OCI-LY7 (cell line): ENCODE data around the gene CYTH3. TPM values are rescaled to one million over a fixed set of nuclear protein-coding genes. Genes with fewer than 3 reads are reported as not detected.
A peak's percentile ranks its signal among the peaks of the same experiment; 100 is the strongest.

Experiments used
- BruUV-seq: library from RNA; stranded (reverse); fragments of 400-500 nt; replicated peaks from 2 replicates; lab custom pipeline; 2021; lab: Mats Ljungman, UMichigan
- CTCF ChIA-PET: fragments of 300-600 bp; sonication (Branson Sonifier 250); formaldehyde crosslinking; loops from one replicate; lab custom pipeline; 2022; ENCODE audit warnings: antibody characterized with exemption; ENCODE audit not compliant: unreplicated experiment; lab: Charles Lee
- POLR2A ChIA-PET: fragments of 300-600 bp; sonication (Branson Sonifier 250); formaldehyde crosslinking; loops from one replicate; lab custom pipeline; 2022; ENCODE audit warnings: antibody characterized with exemption; lab: Charles Lee
- DNase-seq: peaks from one replicate; pipeline ENCODE4 v3.0.0-alpha.2; 2015; ENCODE audit warnings: low spot score
- H2AFZ ChIP-seq: fragments of 200-600 bp; sonication (generic), shearing (Covaris generic); 2 replicates; pipeline ENCODE4 v1.6.1; 2014; ENCODE audit warnings: mild to moderate bottlenecking, antibody characterized with exemption, low read length, moderate library complexity
- H3K27ac ChIP-seq: fragments of 200-600 bp; sonication (generic); 2 replicates; pipeline ENCODE4 v1.5.1; 2014; ENCODE audit warnings: mixed run types, low read depth, mild to moderate bottlenecking, moderate library complexity, low read length, inconsistent platforms; ENCODE audit not compliant: poor library complexity, severe bottlenecking
- H3K36me3 ChIP-seq: fragments of 200-600 bp; sonication (generic); 2 replicates; pipeline ENCODE4 v1.6.1; 2014; ENCODE audit warnings: mild to moderate bottlenecking, antibody characterized with exemption, low read length, moderate library complexity, mixed read lengths; ENCODE audit not compliant: insufficient read depth
- H3K4me1 ChIP-seq: fragments of 200-600 bp; sonication (generic); 2 replicates; pipeline ENCODE4 v1.5.1; 2014; ENCODE audit warnings: mild to moderate bottlenecking, low read length; ENCODE audit not compliant: insufficient read depth, poor library complexity, severe bottlenecking
- H3K4me2 ChIP-seq: fragments of 200-600 bp; sonication (generic); 2 replicates; pipeline ENCODE4 v1.6.1; 2014; ENCODE audit warnings: mild to moderate bottlenecking, low read length
- H3K4me3 ChIP-seq: fragments of 200-600 bp; sonication (generic); 2 replicates; pipeline ENCODE4 v1.5.1; 2014; ENCODE audit warnings: mild to moderate bottlenecking, low read depth, low read length; ENCODE audit not compliant: poor library complexity, severe bottlenecking
- H3K79me2 ChIP-seq: fragments of 200-600 bp; sonication (generic); 2 replicates; pipeline ENCODE4 v1.6.1; 2016; ENCODE audit warnings: low read depth, mild to moderate bottlenecking, low read length, moderate library complexity, mixed read lengths; ENCODE audit not compliant: insufficient read depth
- H3K9me2 ChIP-seq: fragments of 200-600 bp; sonication (generic); 2 replicates; pipeline ENCODE4 v1.6.1; 2016; ENCODE audit warnings: mild to moderate bottlenecking, low read length, mixed read lengths; ENCODE audit not compliant: insufficient read depth
- H3K9me3 ChIP-seq: fragments of 200-600 bp; sonication (generic); 2 replicates; pipeline ENCODE4 v1.6.1; 2014; ENCODE audit warnings: mild to moderate bottlenecking, mixed run types, low read length, mixed read lengths
- H4K20me1 ChIP-seq: fragments of 200-600 bp; sonication (generic); 2 replicates; pipeline ENCODE4 v1.6.1; 2014; ENCODE audit warnings: mild to moderate bottlenecking, antibody characterized with exemption, low read length, moderate library complexity, mixed read lengths; ENCODE audit not compliant: insufficient read depth
- CTCF ChIP-seq: fragments of 200-600 bp; sonication (generic); conservative IDR thresholded peaks from 2 replicates; pipeline ENCODE4 v1.5.1; 2014; ENCODE audit warnings: mild to moderate bottlenecking, antibody characterized with exemption, low read length, moderate library complexity, mixed read lengths
- EZH2phosphoT487 ChIP-seq: fragments of 200-600 bp; sonication (generic); IDR thresholded peaks from 2 replicates; pipeline ENCODE4 v1.6.1; 2018; ENCODE audit warnings: low read depth, borderline replicate concordance, mild to moderate bottlenecking, mixed run types, antibody characterized with exemption, low read length, moderate library complexity, mixed read lengths
- intact Hi-C: fragments of 100-400 bp; cut with micrococcal nuclease; formaldehyde crosslinking; loops from one replicate; pipeline ENCODE4 v1.10.0; 2022; ENCODE audit not compliant: unreplicated experiment
- total RNA-seq, 2 experiments: library from RNA; depleted of rRNA in 1 of 2; stranded (reverse); fragments of >200 nt in 1 of 2; shearing (Covaris generic) in 1 of 2; gene quantifications; 2 replicates each; pipeline ENCODE4 v1.2.3, GENCODE V29; 2014 to 2022

CYTH3 gene
- total RNA-seq, 2 experiments from 2014 or later: 3.7 to 4.7 TPM

- Histone ChIP-seq H3K79me2 (no peaks in the 10 kb centered on the region), H3K9me2 (no peaks in the 10 kb centered on the region), H4K20me1 (no peaks in the 10 kb centered on the region), H3K4me1 (no peaks in the 10 kb centered on the region), H2AFZ (no peak overlapping the region), H3K36me3 (no peaks in the 10 kb centered on the region), H3K9me3 (no peaks in the 10 kb centered on the region), H3K27ac (no peak overlapping the region), H3K4me3 (no peak overlapping the region), H3K4me2 (no peak overlapping the region)
- POLR2A ChIA-PET: no interaction called here
- CTCF ChIA-PET: no interaction called here
- no peak for TF ChIP-seq EZH2phosphoT487
- no peak for TF ChIP-seq CTCF
- BruUV-seq: no TSS peak
- intact Hi-C loops: no loop called here
- DNase-seq: no peak
Measured at GRCh38 chr7:6310271-6310993, 38.0 kb upstream of the CYTH3 start.

- H3K9me3 ChIP-seq: no peaks in the 10 kb centered on the region
- no peaks in the 10 kb centered on the region for H4K20me1 ChIP-seq
- no peaks in the 10 kb centered on the region for H3K4me1 ChIP-seq
- H3K36me3 ChIP-seq: no peaks in the 10 kb centered on the region
- CTCF ChIA-PET: no interaction called here
- POLR2A ChIA-PET: interaction anchor here (0.6 to 0.7 kb wide), 3 partner anchors 83 to 602 kb away, joined by 3 to 7 read pairs (median 3); no protein-coding TSS in a partner anchor
- H3K4me2 ChIP-seq: no peak overlapping the region
- intact Hi-C loops: no loop called here
- no peak for DNase-seq
- H3K4me3 ChIP-seq: no peak overlapping the region
- peak overlapping the region; percentile 42; the same call in 1 of the 2 replicates for H2AFZ ChIP-seq
- H3K27ac ChIP-seq: no peak overlapping the region
- H3K9me2 ChIP-seq: no peaks in the 10 kb centered on the region
- TF ChIP-seq CTCF: no peak
- TF ChIP-seq EZH2phosphoT487: no peak
- H3K79me2 ChIP-seq: no peaks in the 10 kb centered on the region
- no TSS peak for BruUV-seq
Measured at GRCh38 chr7:6307762-6308161, 35.3 kb upstream of the CYTH3 start.

DNA sequence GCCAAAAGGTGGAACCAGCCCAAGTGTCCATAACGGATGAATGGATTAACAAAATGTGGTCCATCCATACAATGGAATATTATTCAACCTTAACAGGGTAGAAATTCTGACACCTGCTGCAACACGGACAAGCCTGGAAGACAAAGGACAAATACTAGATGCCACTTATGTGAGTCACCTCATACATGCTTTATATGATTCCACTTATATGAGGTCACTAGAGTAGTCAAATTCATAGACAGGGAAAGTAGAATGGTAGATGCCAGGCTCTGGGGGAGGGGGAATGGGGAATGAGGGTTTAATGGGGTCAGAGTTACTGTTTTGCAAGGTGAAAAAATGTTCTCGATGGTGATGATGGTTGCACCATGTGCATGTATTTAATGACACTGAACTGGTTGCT, 34.0 kb upstream of the CYTH3 start:
- CTCF ChIA-PET: no interaction called here
- Histone ChIP-seq H3K9me3 (no peaks in the 10 kb centered on the region), H4K20me1 (no peaks in the 10 kb centered on the region), H3K4me2 (no peak overlapping the region), H3K36me3 (no peaks in the 10 kb centered on the region), H3K79me2 (no peaks in the 10 kb centered on the region), H3K4me1 (no peaks in the 10 kb centered on the region), H3K27ac (no peak overlapping the region), H3K9me2 (no peaks in the 10 kb centered on the region), H2AFZ (no peak overlapping the region), H3K4me3 (no peak overlapping the region)
- no peak for TF ChIP-seq CTCF
- TF ChIP-seq EZH2phosphoT487: no peak
- POLR2A ChIA-PET: no interaction called here
- no peak for DNase-seq
- no TSS peak for BruUV-seq
- intact Hi-C loops: no loop called here
